DND-41 (cell line): ENCODE measurements around the gene PAGR1.

Experiments used
- EZH2 ChIP-seq: IDR thresholded peaks from 3 replicates; pipeline ENCODE4 v1.6.1; 2012; ENCODE audit warnings: borderline replicate concordance, low read depth, mild to moderate bottlenecking, moderate library complexity, low read length, inconsistent platforms; ENCODE audit not compliant: severe bottlenecking
- TF ChIP-seq, protein P1 (sequence below): IDR thresholded peaks from 2 replicates; pipeline ENCODE4 v1.5.1; 2012; ENCODE audit warnings: borderline replicate concordance, low read length, moderate library complexity, mild to moderate bottlenecking; ENCODE audit not compliant: poor library complexity, severe bottlenecking; ENCODE audit errors: extremely low read depth

DNA sequence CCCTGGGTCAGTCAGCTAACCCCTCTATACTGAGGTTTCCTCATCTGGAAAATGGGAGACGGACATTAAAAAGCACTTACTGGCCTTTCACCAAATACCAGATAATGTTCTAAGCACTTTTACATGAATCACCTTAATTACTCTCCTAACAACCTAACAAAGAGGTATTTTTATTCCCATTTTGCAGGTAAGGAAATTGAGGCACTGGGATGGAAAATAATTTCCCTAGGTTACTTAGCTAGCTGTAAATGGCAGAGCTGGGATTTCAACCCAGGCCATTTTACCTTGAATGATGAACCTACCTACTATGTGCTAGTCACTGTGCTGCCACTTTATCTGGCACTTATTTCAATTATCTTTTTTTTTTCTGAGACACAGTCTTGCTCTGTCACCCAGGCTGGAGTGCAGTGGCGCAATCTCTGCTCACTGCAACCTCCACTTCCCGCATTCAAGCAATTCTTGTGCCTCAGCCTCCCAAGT lies 21.7 kb upstream of the PAGR1 start:
- no peak for TF ChIP-seq EZH2
- TF ChIP-seq, protein P1, sequence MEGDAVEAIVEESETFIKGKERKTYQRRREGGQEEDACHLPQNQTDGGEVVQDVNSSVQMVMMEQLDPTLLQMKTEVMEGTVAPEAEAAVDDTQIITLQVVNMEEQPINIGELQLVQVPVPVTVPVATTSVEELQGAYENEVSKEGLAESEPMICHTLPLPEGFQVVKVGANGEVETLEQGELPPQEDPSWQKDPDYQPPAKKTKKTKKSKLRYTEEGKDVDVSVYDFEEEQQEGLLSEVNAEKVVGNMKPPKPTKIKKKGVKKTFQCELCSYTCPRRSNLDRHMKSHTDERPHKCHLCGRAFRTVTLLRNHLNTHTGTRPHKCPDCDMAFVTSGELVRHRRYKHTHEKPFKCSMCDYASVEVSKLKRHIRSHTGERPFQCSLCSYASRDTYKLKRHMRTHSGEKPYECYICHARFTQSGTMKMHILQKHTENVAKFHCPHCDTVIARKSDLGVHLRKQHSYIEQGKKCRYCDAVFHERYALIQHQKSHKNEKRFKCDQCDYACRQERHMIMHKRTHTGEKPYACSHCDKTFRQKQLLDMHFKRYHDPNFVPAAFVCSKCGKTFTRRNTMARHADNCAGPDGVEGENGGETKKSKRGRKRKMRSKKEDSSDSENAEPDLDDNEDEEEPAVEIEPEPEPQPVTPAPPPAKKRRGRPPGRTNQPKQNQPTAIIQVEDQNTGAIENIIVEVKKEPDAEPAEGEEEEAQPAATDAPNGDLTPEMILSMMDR, result no peak
